ENCODE results near the gene CCDC6.

The CCDC6 gene

DNA sequence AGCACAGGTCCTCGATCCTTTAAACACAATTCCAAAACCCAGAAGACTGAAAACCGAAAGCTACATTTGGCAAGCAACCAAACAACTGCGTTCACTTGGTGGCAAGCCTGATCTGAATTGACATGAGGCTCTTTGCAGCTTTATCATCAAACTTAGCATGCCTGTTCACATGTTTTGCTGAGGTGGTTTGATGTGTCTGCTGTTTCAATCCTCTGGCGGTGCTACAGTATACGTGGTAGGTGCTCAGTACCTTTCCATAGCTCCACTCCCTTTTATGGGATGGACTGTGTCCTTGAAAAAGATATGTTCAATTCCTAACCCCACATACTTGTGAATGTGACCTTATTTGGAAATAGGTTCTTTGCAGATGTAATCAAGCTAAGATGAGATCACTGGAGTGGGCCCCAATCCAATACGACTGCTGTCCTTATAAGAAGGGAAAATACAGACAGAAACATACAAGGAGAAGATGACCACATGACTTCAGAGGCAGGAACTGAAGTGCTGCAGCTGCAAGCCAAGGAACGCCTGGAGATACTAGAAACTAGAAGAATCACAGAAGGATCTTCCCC lies 33.4 kb downstream of the CCDC6 start:
- Histone ChIP-seq H3K36me3 (ENCODE audit: control insufficient read depth in 2 of 2, insufficient read depth in 1 of 2, low read length in 2 of 2) (no peaks in the 10 kb centered on the region), H3K9me3 (ENCODE audit: control insufficient read depth, insufficient read depth, low read depth, low read length) (no peaks in the 10 kb centered on the region), H3K27ac (ENCODE audit: extremely low read depth, low read depth, low read length) (no peak overlapping the region), H3K4me3 (ENCODE audit: low read depth, low read length) (no peak overlapping the region), H3K4me1 (ENCODE audit: control insufficient read depth, insufficient read depth, low read length) (peaks cover 10% of the 10 kb centered on the region)
- POLR2A ChIA-PET, result interaction anchor here (1.3 to 1.9 kb wide), 2 partner anchors 33 to 35 kb away, joined by 8 to 16 read pairs; partner anchors contain the start of gene CCDC6
- CTCF ChIA-PET, result interaction anchor here (0.6 to 2.0 kb wide), 7 partner anchors 9 to 1156 kb away, joined by 3 to 10 read pairs (median 3); no protein-coding TSS in a partner anchor
- TF ChIP-seq, protein P1, sequence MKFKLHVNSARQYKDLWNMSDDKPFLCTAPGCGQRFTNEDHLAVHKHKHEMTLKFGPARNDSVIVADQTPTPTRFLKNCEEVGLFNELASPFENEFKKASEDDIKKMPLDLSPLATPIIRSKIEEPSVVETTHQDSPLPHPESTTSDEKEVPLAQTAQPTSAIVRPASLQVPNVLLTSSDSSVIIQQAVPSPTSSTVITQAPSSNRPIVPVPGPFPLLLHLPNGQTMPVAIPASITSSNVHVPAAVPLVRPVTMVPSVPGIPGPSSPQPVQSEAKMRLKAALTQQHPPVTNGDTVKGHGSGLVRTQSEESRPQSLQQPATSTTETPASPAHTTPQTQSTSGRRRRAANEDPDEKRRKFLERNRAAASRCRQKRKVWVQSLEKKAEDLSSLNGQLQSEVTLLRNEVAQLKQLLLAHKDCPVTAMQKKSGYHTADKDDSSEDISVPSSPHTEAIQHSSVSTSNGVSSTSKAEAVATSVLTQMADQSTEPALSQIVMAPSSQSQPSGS (tag by site-specific recombination; IDR thresholded peaks at IDR 0.05; ENCODE audit: low read depth), result peak; percentile 50; the same call in 1 of the 2 replicates
- no peak for TF ChIP-seq ZNF350 (tag by site-specific recombination; IDR thresholded peaks at IDR 0.05)
- TF ChIP-seq ZNF266 (tag by site-specific recombination; IDR thresholded peaks at IDR 0.05; ENCODE audit: low read depth), result no peak
- TF ChIP-seq ZNF366 (tag by site-specific recombination; conservative IDR thresholded peaks at IDR 0.05), result peak; percentile 94
- TF ChIP-seq, protein P2, sequence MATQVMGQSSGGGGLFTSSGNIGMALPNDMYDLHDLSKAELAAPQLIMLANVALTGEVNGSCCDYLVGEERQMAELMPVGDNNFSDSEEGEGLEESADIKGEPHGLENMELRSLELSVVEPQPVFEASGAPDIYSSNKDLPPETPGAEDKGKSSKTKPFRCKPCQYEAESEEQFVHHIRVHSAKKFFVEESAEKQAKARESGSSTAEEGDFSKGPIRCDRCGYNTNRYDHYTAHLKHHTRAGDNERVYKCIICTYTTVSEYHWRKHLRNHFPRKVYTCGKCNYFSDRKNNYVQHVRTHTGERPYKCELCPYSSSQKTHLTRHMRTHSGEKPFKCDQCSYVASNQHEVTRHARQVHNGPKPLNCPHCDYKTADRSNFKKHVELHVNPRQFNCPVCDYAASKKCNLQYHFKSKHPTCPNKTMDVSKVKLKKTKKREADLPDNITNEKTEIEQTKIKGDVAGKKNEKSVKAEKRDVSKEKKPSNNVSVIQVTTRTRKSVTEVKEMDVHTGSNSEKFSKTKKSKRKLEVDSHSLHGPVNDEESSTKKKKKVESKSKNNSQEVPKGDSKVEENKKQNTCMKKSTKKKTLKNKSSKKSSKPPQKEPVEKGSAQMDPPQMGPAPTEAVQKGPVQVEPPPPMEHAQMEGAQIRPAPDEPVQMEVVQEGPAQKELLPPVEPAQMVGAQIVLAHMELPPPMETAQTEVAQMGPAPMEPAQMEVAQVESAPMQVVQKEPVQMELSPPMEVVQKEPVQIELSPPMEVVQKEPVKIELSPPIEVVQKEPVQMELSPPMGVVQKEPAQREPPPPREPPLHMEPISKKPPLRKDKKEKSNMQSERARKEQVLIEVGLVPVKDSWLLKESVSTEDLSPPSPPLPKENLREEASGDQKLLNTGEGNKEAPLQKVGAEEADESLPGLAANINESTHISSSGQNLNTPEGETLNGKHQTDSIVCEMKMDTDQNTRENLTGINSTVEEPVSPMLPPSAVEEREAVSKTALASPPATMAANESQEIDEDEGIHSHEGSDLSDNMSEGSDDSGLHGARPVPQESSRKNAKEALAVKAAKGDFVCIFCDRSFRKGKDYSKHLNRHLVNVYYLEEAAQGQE (tag by site-specific recombination; IDR thresholded peaks at IDR 0.05), result 0 out of 2 replicates have a peak, but pooled peaks have one; percentile 24
- TF ChIP-seq ZBTB7A (tag by site-specific recombination; IDR thresholded peaks at IDR 0.05; ENCODE audit: low read depth), result no peak
- TF ChIP-seq, protein P3, sequence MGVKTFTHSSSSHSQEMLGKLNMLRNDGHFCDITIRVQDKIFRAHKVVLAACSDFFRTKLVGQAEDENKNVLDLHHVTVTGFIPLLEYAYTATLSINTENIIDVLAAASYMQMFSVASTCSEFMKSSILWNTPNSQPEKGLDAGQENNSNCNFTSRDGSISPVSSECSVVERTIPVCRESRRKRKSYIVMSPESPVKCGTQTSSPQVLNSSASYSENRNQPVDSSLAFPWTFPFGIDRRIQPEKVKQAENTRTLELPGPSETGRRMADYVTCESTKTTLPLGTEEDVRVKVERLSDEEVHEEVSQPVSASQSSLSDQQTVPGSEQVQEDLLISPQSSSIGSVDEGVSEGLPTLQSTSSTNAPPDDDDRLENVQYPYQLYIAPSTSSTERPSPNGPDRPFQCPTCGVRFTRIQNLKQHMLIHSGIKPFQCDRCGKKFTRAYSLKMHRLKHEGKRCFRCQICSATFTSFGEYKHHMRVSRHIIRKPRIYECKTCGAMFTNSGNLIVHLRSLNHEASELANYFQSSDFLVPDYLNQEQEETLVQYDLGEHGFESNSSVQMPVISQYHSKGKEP (tag by site-specific recombination; IDR thresholded peaks at IDR 0.05), result peak; percentile 10; the same call in 1 of the 2 replicates
- TF ChIP-seq ZFP69B (tag by site-specific recombination; IDR thresholded peaks at IDR 0.05), result peak; percentile 95
- TF ChIP-seq SP3 (tag by site-specific recombination; IDR thresholded peaks at IDR 0.05), result no peak
- no peak for TF ChIP-seq ZNF501 (tag by site-specific recombination; IDR thresholded peaks at IDR 0.05)
- TF ChIP-seq ZNF544 (tag by site-specific recombination; IDR thresholded peaks at IDR 0.05), result no peak
- no peak for TF ChIP-seq ZNF48 (tag by site-specific recombination; IDR thresholded peaks at IDR 0.05)
- TF ChIP-seq, protein P4, sequence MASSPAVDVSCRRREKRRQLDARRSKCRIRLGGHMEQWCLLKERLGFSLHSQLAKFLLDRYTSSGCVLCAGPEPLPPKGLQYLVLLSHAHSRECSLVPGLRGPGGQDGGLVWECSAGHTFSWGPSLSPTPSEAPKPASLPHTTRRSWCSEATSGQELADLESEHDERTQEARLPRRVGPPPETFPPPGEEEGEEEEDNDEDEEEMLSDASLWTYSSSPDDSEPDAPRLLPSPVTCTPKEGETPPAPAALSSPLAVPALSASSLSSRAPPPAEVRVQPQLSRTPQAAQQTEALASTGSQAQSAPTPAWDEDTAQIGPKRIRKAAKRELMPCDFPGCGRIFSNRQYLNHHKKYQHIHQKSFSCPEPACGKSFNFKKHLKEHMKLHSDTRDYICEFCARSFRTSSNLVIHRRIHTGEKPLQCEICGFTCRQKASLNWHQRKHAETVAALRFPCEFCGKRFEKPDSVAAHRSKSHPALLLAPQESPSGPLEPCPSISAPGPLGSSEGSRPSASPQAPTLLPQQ (tag by site-specific recombination; IDR thresholded peaks at IDR 0.05), result peak; percentile 98
- TF ChIP-seq ZNF354C (tag by site-specific recombination; IDR thresholded peaks at IDR 0.05; ENCODE audit: borderline replicate concordance, low read depth), result no peak
- TF ChIP-seq ZNF600 (tag by site-specific recombination; IDR thresholded peaks at IDR 0.05), result peak; percentile 83
- TF ChIP-seq, protein P5, sequence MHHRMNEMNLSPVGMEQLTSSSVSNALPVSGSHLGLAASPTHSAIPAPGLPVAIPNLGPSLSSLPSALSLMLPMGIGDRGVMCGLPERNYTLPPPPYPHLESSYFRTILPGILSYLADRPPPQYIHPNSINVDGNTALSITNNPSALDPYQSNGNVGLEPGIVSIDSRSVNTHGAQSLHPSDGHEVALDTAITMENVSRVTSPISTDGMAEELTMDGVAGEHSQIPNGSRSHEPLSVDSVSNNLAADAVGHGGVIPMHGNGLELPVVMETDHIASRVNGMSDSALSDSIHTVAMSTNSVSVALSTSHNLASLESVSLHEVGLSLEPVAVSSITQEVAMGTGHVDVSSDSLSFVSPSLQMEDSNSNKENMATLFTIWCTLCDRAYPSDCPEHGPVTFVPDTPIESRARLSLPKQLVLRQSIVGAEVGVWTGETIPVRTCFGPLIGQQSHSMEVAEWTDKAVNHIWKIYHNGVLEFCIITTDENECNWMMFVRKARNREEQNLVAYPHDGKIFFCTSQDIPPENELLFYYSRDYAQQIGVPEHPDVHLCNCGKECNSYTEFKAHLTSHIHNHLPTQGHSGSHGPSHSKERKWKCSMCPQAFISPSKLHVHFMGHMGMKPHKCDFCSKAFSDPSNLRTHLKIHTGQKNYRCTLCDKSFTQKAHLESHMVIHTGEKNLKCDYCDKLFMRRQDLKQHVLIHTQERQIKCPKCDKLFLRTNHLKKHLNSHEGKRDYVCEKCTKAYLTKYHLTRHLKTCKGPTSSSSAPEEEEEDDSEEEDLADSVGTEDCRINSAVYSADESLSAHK (tag by site-specific recombination; IDR thresholded peaks at IDR 0.05), result peak; percentile 34; the same call in 1 of the 2 replicates
- TF ChIP-seq OSR2 (tag by site-specific recombination; IDR thresholded peaks at IDR 0.05), result no peak
- TF ChIP-seq PRDM1 (tag by site-specific recombination; IDR thresholded peaks at IDR 0.05), result peak; percentile 58; the same call in 1 of the 2 replicates
- TF ChIP-seq, protein P6, sequence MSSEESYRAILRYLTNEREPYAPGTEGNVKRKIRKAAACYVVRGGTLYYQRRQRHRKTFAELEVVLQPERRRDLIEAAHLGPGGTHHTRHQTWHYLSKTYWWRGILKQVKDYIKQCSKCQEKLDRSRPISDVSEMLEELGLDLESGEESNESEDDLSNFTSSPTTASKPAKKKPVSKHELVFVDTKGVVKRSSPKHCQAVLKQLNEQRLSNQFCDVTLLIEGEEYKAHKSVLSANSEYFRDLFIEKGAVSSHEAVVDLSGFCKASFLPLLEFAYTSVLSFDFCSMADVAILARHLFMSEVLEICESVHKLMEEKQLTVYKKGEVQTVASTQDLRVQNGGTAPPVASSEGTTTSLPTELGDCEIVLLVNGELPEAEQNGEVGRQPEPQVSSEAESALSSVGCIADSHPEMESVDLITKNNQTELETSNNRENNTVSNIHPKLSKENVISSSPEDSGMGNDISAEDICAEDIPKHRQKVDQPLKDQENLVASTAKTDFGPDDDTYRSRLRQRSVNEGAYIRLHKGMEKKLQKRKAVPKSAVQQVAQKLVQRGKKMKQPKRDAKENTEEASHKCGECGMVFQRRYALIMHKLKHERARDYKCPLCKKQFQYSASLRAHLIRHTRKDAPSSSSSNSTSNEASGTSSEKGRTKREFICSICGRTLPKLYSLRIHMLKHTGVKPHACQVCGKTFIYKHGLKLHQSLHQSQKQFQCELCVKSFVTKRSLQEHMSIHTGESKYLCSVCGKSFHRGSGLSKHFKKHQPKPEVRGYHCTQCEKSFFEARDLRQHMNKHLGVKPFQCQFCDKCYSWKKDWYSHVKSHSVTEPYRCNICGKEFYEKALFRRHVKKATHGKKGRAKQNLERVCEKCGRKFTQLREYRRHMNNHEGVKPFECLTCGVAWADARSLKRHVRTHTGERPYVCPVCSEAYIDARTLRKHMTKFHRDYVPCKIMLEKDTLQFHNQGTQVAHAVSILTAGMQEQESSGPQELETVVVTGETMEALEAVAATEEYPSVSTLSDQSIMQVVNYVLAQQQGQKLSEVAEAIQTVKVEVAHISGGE (tag by site-specific recombination; conservative IDR thresholded peaks at IDR 0.05; ENCODE audit: low read depth), result no peak
- TF ChIP-seq ZNF335 (tag by site-specific recombination; conservative IDR thresholded peaks at IDR 0.05), result 0 out of 2 replicates have a peak, but pooled peaks have one; percentile 28
- peak; percentile 68; the same call in 1 of the 2 replicates for TF ChIP-seq IKZF3 (tag by site-specific recombination; IDR thresholded peaks at IDR 0.05)
